A549 treated with dexamethasone at 1 μM for 4 hours (cell line): ENCODE results near the gene UGP2. TPM values are rescaled to one million over a fixed set of nuclear protein-coding genes. Genes with fewer than 3 reads are reported as not detected.

Experiments used
- total RNA-seq: library from RNA; stranded (reverse); fragments of 200-300 nt; extraction: Qiagen RNA extraction; gene quantifications from 5 replicates; pipeline ENCODE4 v1.2.3, GENCODE V29; 2022

The UGP2 gene
- 101 to 114 TPM (median 112 TPM) in 5 replicates for total RNA-seq

DNA sequence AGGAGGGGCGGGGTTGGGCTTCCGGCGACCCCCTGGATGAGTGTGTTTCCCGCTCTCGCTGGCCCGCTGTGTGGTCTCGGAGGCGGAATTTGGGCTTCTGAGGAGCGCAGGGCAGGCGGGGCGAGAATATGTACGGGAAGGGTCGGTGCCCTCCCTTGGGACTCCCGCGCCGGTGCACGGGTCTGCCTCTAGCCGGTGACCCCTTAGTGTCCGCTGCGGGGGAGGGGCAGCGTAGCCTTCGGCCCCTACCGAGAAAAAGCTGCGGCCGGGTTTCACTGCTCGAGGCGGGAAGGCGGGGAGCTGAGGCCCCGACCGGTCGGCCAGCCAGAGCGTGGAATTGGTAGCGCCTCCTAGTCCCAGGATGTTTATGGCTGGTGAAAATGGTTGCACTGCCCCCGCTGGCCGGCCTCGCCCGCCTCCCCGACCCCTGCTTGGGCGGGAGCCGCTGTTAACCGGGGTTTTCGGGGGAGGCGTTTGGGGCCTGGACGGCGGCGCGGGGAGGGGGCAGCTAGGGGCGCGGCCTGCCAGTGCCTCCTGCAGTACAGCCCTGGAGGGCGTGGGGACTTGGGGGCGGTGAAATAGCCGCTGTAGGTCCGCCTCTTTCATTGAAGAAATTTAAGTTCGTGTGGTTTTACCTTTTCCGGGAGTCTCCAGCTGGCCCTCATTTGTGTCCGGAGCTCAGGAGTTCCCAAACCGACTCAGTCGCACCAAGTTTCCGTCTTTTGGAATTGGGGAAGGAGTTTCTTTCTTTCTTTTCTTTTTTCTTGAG is at the start of gene UGP2:
Gene UGP2 (plus strand): TSS at position 643 of the 769 bp plus-strand sequence. CDS start 290 bp downstream, outside the sequence.

Other genes with a start within 250 kb of the UGP2 start
- gene VPS54, start 177.5 kb downstream of the UGP2 start, total RNA-seq: 13.9 to 17.4 TPM (median 16.2 TPM) in 5 replicates